ENCODE measurements around the gene SMG9.

DNA sequence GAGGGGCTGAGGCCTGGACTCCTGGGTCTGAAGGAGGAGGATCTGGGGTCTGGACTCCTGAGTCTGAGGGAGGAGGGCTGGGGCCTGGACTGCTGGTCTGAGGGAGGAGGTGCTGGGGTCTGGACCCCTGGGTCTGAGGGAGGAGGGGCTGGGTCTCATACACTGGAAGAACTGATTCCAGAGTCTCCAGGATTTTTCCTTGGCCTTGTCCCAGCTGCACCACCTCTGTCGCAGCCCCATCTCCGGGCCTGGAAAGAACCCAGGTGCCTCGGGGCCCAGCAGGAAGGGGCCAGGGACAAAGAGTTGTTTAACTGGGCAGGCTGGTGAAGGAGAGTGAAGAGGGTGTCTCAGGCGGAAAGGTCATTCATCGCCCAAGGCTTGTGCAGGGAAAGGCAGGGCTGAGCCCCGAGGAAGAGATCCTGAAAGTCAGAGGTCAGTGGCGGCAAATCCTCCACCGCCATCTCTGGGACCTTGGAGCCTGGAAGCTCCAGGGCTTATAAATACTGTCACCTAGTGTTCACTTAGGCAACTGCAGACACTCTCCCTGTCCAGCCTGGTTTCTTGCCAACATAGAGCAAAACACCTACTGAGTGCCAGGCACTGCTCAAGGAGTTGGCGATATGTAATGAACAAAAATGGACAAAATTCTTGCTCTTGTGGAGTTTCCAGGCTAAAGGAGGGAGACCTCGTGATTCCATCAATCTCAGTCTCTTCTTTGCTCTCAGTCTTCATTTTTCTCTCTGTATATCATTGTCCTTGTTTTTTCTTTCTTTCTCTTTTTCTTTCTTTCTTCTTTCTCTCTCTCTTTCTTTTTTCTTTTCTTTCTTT is 30.4 kb upstream of the SMG9 start:
- TF ChIP-seq EZH2 (IDR thresholded peaks at IDR 0.05; ENCODE audit: insufficient read depth, low read length): no peak
- TF ChIP-seq, protein P1, sequence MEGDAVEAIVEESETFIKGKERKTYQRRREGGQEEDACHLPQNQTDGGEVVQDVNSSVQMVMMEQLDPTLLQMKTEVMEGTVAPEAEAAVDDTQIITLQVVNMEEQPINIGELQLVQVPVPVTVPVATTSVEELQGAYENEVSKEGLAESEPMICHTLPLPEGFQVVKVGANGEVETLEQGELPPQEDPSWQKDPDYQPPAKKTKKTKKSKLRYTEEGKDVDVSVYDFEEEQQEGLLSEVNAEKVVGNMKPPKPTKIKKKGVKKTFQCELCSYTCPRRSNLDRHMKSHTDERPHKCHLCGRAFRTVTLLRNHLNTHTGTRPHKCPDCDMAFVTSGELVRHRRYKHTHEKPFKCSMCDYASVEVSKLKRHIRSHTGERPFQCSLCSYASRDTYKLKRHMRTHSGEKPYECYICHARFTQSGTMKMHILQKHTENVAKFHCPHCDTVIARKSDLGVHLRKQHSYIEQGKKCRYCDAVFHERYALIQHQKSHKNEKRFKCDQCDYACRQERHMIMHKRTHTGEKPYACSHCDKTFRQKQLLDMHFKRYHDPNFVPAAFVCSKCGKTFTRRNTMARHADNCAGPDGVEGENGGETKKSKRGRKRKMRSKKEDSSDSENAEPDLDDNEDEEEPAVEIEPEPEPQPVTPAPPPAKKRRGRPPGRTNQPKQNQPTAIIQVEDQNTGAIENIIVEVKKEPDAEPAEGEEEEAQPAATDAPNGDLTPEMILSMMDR (IDR thresholded peaks at IDR 0.05; ENCODE audit: insufficient read depth, low read depth, low read length): peak; percentile 99

Data from astrocyte (in vitro differentiated cells and primary cell).